HFFc6 (cell line): ENCODE measurements around the gene AXDND1. TPM values are rescaled to one million over a fixed set of nuclear protein-coding genes. Genes with fewer than 3 reads are reported as not detected.
A peak's percentile ranks its signal among the peaks of the same experiment; 100 is the strongest.

Experiments
- DNase-seq: peaks from one replicate; pipeline ENCODE4 v3.0.0-alpha.2; 2018
- H3K27ac Mint-ChIP-seq: 2 replicates; pipeline ENCODE4 v1.8.0; 2020; ENCODE audit warnings: mild to moderate bottlenecking, mixed read lengths
- H3K27me3 Mint-ChIP-seq: 2 replicates; pipeline ENCODE4 v1.8.0; 2021; ENCODE audit warnings: mild to moderate bottlenecking, moderate library complexity, mixed read lengths; ENCODE audit not compliant: insufficient read depth
- H3K36me3 Mint-ChIP-seq: 2 replicates; pipeline ENCODE4 v1.8.0; 2021; ENCODE audit warnings: low read depth, mixed read lengths
- H3K4me1 Mint-ChIP-seq: 2 replicates; pipeline ENCODE4 v1.8.0; 2020; ENCODE audit warnings: low read depth, mixed read lengths
- H3K4me3 Mint-ChIP-seq: 2 replicates; pipeline ENCODE4 v1.8.0; 2020; ENCODE audit warnings: mild to moderate bottlenecking, moderate library complexity, mixed read lengths
- H3K9me3 Mint-ChIP-seq: 2 replicates; pipeline ENCODE4 v1.8.0; 2020; ENCODE audit warnings: mild to moderate bottlenecking, mixed read lengths
- CTCF ChIP-seq: fragments of 200-600 bp; sonication (generic); IDR thresholded peaks from 2 replicates; pipeline ENCODE4 v1.5.0; 2021; ENCODE audit warnings: antibody characterized with exemption, mild to moderate bottlenecking
- total RNA-seq, 6 experiments: library from RNA; stranded (reverse); fragmentation: NEBNext Ultra II Directional; extraction: Animal tissue kit (Norgen Biotek cat#: 25700); gene quantifications; 2 replicates in 1 of 6; 3 replicates in 5 of 6; pipeline ENCODE4 v1.2.3, GENCODE V29; 2021

The AXDND1 gene
- total RNA-seq, 6 experiments from 2014 or later: 0.50 TPM; not detected in 5

DNA sequence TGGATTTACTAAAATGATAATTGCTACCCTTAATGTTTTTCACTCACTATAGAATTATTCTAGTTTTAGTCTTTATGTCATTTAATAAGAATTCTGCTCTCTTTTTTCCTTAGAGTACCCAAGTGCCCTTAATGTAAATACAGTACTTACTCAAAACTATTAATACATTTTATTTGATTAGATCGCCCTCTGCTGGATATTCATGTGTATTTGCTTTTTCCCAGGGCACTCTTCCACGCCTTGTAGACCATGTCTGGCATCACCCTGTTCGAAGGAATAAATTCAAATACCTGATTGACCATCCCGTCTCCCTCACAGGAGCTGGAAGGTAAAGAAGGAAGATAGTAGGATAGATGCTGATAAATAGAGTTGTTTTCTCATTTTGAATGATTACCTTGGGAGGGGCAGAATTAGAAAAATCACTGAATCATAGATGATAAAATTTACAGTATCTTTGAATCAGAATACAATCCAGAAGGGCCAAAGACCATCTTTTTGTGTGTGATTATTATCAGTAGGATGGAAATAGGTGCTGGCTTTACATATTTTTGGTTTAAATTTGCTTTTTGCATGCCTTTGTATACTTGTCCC is 4.1 kb downstream of the AXDND1 start:
- peak; percentile 92 for TF ChIP-seq CTCF
- peak; percentile 73 for DNase-seq
- no peaks in the 10 kb centered on the region for H3K36me3 Mint-ChIP-seq
- H3K4me1 Mint-ChIP-seq: peaks cover 11% of the 10 kb centered on the region
- H3K27ac Mint-ChIP-seq: no peak overlapping the region
- no peak overlapping the region for H3K4me3 Mint-ChIP-seq
- H3K9me3 Mint-ChIP-seq: no peaks in the 10 kb centered on the region
- no peaks in the 10 kb centered on the region; the same call in 1 of the 2 replicates for H3K27me3 Mint-ChIP-seq

GRCh38 chr1:179372160-179372559 is 6.4 kb downstream of the AXDND1 start:
- Mint-ChIP-seq H3K4me3 (no peak overlapping the region), H3K36me3 (no peaks in the 10 kb centered on the region), H3K4me1 (peaks cover 5% of the 10 kb centered on the region; the same call in 1 of the 2 replicates)

GRCh38 chr1:179376223-179376622 is 10.5 kb downstream of the AXDND1 start:
- H3K27ac Mint-ChIP-seq: no peak overlapping the region

More at GRCh38 chr1:179372160-179372559, 6.4 kb downstream of the AXDND1 start:
- TF ChIP-seq CTCF: no peak
- H3K27me3 Mint-ChIP-seq: no peaks in the 10 kb centered on the region; the same call in 1 of the 2 replicates
- no peaks in the 10 kb centered on the region for H3K9me3 Mint-ChIP-seq
- no peak overlapping the region for H3K27ac Mint-ChIP-seq
- DNase-seq: no peak

GRCh38 chr1:179380299-179380698 is 14.5 kb downstream of the AXDND1 start:
- Mint-ChIP-seq H3K27ac (no peak overlapping the region), H3K27me3 (peaks cover 6% of the 10 kb centered on the region), H3K36me3 (no peaks in the 10 kb centered on the region), H3K4me3 (no peak overlapping the region), H3K9me3 (no peaks in the 10 kb centered on the region), H3K4me1 (no peaks in the 10 kb centered on the region)
- TF ChIP-seq CTCF: no peak
- peak; percentile 46 for DNase-seq

More at GRCh38 chr1:179376223-179376622, 10.5 kb downstream of the AXDND1 start:
- H3K36me3 Mint-ChIP-seq: no peaks in the 10 kb centered on the region
- no peak overlapping the region for H3K4me3 Mint-ChIP-seq
- DNase-seq: no peak
- no peak for TF ChIP-seq CTCF
- H3K4me1 Mint-ChIP-seq: no peaks in the 10 kb centered on the region
- H3K27me3 Mint-ChIP-seq: peaks cover 4% of the 10 kb centered on the region; the same call in 1 of the 2 replicates
- no peaks in the 10 kb centered on the region for H3K9me3 Mint-ChIP-seq

GRCh38 chr1:179384027-179384426 is 18.3 kb downstream of the AXDND1 start:
- Mint-ChIP-seq H3K9me3 (no peaks in the 10 kb centered on the region), H3K27ac (no peak overlapping the region), H3K36me3 (no peaks in the 10 kb centered on the region), H3K27me3 (peaks cover 2% of the 10 kb centered on the region), H3K4me1 (no peaks in the 10 kb centered on the region), H3K4me3 (no peak overlapping the region)
- no peak for DNase-seq
- no peak for TF ChIP-seq CTCF
